ENCODE measurements around the gene NIM1K.

NIM1K gene

GRCh38 chr5:43281840-43282658, 90.0 kb downstream of the NIM1K start:
- no peak for DNase-seq
- Histone ChIP-seq H3K4me3 (no peak overlapping the region), H3K27ac (no peak overlapping the region), H3K4me1 (no peaks in the 10 kb centered on the region), H3K36me3 (peaks cover 4 to 7% (median 6%) of the 10 kb centered on the region in 3 donors), H3K9me3 (no peaks in the 10 kb centered on the region), H3K27me3 (no peaks in the 10 kb centered on the region)
- intact Hi-C loops (cut with DNase I; ENCODE audit: low total_unique reads), result no loop called here
- TF ChIP-seq, protein P1, sequence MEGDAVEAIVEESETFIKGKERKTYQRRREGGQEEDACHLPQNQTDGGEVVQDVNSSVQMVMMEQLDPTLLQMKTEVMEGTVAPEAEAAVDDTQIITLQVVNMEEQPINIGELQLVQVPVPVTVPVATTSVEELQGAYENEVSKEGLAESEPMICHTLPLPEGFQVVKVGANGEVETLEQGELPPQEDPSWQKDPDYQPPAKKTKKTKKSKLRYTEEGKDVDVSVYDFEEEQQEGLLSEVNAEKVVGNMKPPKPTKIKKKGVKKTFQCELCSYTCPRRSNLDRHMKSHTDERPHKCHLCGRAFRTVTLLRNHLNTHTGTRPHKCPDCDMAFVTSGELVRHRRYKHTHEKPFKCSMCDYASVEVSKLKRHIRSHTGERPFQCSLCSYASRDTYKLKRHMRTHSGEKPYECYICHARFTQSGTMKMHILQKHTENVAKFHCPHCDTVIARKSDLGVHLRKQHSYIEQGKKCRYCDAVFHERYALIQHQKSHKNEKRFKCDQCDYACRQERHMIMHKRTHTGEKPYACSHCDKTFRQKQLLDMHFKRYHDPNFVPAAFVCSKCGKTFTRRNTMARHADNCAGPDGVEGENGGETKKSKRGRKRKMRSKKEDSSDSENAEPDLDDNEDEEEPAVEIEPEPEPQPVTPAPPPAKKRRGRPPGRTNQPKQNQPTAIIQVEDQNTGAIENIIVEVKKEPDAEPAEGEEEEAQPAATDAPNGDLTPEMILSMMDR (IDR thresholded peaks at IDR 0.05), result no peak

GRCh38 chr5:43286623-43287022, 94.6 kb downstream of the NIM1K start:
- no peak for DNase-seq
- peaks cover 20 to 41% (median 24%) of the 10 kb centered on the region in 3 donors for H3K36me3 ChIP-seq
- H3K4me3 ChIP-seq, result no peak overlapping the region
- no peaks in the 10 kb centered on the region for H3K9me3 ChIP-seq
- TF ChIP-seq, protein P1 (IDR thresholded peaks at IDR 0.05), result no peak
- H3K4me1 ChIP-seq, result no peaks in the 10 kb centered on the region
- H3K27ac ChIP-seq, result no peak overlapping the region
- intact Hi-C loops (cut with DNase I; ENCODE audit: low total_unique reads), result no loop called here
- H3K27me3 ChIP-seq, result no peaks in the 10 kb centered on the region

DNA sequence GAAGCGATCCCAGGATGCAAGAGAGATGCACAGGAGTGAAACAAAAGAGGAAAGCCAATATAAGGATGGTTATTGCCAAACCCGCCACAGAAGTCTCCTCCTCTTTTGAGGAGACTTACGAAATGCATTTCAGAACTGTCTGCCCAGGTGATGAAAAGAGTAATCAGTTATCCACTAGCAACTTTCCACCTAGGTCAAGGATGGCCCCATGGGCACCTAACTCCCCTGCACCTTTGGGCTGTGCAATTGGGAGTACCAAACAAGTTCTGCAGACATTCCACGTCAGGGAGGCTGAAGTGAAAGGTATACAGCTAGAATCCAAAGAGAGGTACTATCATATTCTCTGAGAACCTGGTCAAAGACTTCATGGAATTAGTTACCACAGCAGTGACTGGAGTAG, 95.5 kb downstream of the NIM1K start:
- Histone ChIP-seq H3K36me3 (peaks cover 28 to 49% (median 33%) of the 10 kb centered on the region in 3 donors), H3K9me3 (no peaks in the 10 kb centered on the region), H3K4me1 (no peaks in the 10 kb centered on the region), H3K4me3 (no peak overlapping the region), H3K27ac (no peak overlapping the region), H3K27me3 (no peaks in the 10 kb centered on the region)
- TF ChIP-seq, protein P1 (IDR thresholded peaks at IDR 0.05), result no peak
- intact Hi-C loops (cut with DNase I; ENCODE audit: low total_unique reads), result no loop called here
- no peak for DNase-seq

DNA sequence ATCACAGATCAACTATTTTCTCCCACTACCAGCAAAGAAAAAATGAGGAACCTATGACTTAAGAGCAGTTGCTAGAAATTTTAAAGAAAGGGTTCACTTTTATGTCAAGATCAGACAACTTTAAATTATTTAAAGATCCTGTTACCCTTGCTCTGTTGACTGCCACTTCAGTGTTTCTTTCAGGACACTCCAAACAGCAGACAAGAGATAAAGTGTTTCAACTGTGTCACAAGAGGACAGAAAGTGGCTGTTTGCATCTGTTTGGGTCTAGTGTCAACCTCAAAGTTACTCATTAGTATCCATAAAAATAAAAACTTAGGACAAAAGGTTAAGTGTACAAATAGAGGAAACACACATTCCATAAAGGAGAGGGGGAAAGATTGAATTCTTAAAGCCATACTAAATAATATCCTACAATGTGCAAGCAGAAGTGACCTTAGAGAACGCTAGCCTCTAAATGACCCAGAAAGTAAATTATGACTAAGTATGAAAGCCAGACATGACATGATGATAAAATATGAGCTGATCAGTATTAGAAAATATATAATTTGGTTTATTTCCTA, 96.3 kb downstream of the NIM1K start:
- intact Hi-C loops (cut with DNase I; ENCODE audit: low total_unique reads), result no loop called here
- no peaks in the 10 kb centered on the region for H3K27me3 ChIP-seq
- no peaks in the 10 kb centered on the region for H3K9me3 ChIP-seq
- H3K36me3 ChIP-seq, result peaks cover 37 to 57% (median 40%) of the 10 kb centered on the region in 3 donors
- no peak overlapping the region for H3K4me3 ChIP-seq
- DNase-seq, result no peak
- TF ChIP-seq, protein P1 (IDR thresholded peaks at IDR 0.05), result no peak
- no peak overlapping the region for H3K27ac ChIP-seq
- no peaks in the 10 kb centered on the region for H3K4me1 ChIP-seq

GRCh38 chr5:43290726-43291125, 98.7 kb downstream of the NIM1K start:
- TF ChIP-seq, protein P1 (IDR thresholded peaks at IDR 0.05), result no peak
- intact Hi-C loops (cut with DNase I; ENCODE audit: low total_unique reads), result no loop called here
- H3K36me3 ChIP-seq, result peaks cover 59 to 78% (median 61%) of the 10 kb centered on the region in 3 donors

More at GRCh38 chr5:43290726-43291125, 98.7 kb downstream of the NIM1K start:
- Histone ChIP-seq H3K27ac (no peak overlapping the region), H3K9me3 (no peaks in the 10 kb centered on the region), H3K4me3 (no peak overlapping the region), H3K4me1 (no peaks in the 10 kb centered on the region), H3K27me3 (no peaks in the 10 kb centered on the region)
- DNase-seq, result no peak
